Activated T-helper 2 cell treated with anti-CD3 and anti-CD28 coated beads, Interferon-gamma antibody, Interleukin-2, Interleukin-4, amounts not matched to agents 10 μg/mL and 5 μg/mL and 100 μg/mL, durations not matched to agents 14 hours and 24 hours and 36 hours (primary cell): ENCODE measurements around the gene NANS. TPM values are rescaled to one million over a fixed set of nuclear protein-coding genes. Genes with fewer than 3 reads are reported as not detected.
A peak's percentile ranks its signal among the peaks of the same experiment; 100 is the strongest.
"Not testable (repeated sequence)": the region's sequence is repeated elsewhere in the genome, so short reads cannot be mapped to it uniquely, and the experiment has no call there.

Experiments used
- DNase-seq: peaks from one replicate; pipeline ENCODE4 v3.0.0; 2021; ENCODE audit warnings: low spot score
- H3K27ac Mint-ChIP-seq: one replicate; pipeline ENCODE4 v1.8.0; 2021; ENCODE audit warnings: mixed read lengths
- H3K27me3 Mint-ChIP-seq: one replicate; pipeline ENCODE4 v1.8.0; 2021; ENCODE audit warnings: low read depth, mixed read lengths
- H3K36me3 Mint-ChIP-seq: one replicate; pipeline ENCODE4 v1.8.0; 2021; ENCODE audit warnings: low read depth, mixed read lengths
- H3K4me1 Mint-ChIP-seq: one replicate; pipeline ENCODE4 v1.8.0; 2021; ENCODE audit warnings: low read depth, mixed read lengths
- H3K4me3 Mint-ChIP-seq: one replicate; pipeline ENCODE4 v1.8.0; 2021; ENCODE audit warnings: low read depth, mild to moderate bottlenecking, moderate library complexity, mixed read lengths
- H3K9me3 Mint-ChIP-seq: one replicate; pipeline ENCODE4 v1.8.0; 2021; ENCODE audit warnings: mixed read lengths
- intact Hi-C: fragments of 100-400 bp; cut with micrococcal nuclease; formaldehyde crosslinking; loops from one replicate; pipeline ENCODE4 v1.15.1; 2023
- total RNA-seq: library from RNA; stranded (reverse); gene quantifications from 2 replicates; pipeline ENCODE4 v1.2.3, GENCODE V29; 2022

Gene NANS
- total RNA-seq, 1 donor from 2014 or later = 63.4 TPM

- Mint-ChIP-seq H3K4me3 (no peak overlapping the region), H3K36me3 (peaks cover 35% of the 10 kb centered on the region), H3K27ac (peak overlapping the region; percentile 8), H3K9me3 (no peaks in the 10 kb centered on the region), H3K27me3 (no peaks in the 10 kb centered on the region), H3K4me1 (peaks cover 2% of the 10 kb centered on the region)
- DNase-seq = no peak
- intact Hi-C loops = no loop called here
Observed at GRCh38 chr9:98069551-98069950, 13.0 kb downstream of the NANS start.

DNA sequence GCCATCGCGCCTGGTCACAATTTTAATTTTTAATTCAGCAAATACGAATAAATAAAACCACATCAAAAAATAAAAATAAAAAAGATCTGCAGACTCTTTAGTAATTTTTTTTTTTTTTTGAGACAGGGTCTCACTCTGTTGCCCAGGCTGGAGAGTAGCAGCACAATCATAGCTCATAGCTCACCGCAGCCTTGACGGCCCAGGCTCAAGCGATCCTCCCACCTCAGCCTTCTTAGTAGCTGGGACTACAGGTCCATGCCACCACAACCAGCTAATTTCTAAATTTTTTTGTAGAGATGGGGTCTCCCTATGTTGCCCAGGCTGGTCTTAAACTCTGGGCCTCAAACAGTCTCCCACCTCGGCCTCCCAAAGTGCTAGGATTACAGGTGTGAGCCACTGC is 14.2 kb downstream of the NANS start:
- no peak overlapping the region for H3K27ac Mint-ChIP-seq
- peaks cover 13% of the 10 kb centered on the region for H3K4me1 Mint-ChIP-seq
- H3K27me3 Mint-ChIP-seq = no peaks in the 10 kb centered on the region
- intact Hi-C loops = no loop called here
- H3K9me3 Mint-ChIP-seq = no peaks in the 10 kb centered on the region
- H3K4me3 Mint-ChIP-seq = no peak overlapping the region
- H3K36me3 Mint-ChIP-seq = peaks cover 32% of the 10 kb centered on the region
- no peak for DNase-seq

DNA sequence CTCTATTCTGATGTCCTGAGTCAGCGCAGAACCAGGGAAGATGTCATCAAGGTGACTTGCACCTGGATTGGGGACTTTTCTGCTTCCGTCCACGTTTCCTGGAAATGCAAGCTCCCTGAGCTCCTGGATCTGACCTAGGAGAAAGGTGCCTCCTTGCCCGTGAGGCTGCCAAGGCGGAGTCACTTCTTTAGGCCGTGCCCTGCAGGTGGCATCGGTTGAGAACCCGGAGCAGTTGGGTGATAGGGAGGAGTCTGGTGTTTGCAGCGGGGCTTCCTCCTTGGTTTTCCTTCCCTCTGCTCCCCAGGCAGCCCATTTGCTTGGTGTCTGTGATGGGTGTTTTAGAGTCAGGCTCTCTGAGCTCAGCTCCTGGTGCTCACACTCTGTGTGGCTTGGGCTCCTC is 15.2 kb downstream of the NANS start:
- Mint-ChIP-seq H3K4me3 (no peak overlapping the region), H3K9me3 (no peaks in the 10 kb centered on the region), H3K27me3 (no peaks in the 10 kb centered on the region), H3K36me3 (peaks cover 25% of the 10 kb centered on the region), H3K27ac (no peak overlapping the region), H3K4me1 (peaks cover 18% of the 10 kb centered on the region)
- no peak for DNase-seq
- intact Hi-C loops = no loop called here

GRCh38 chr9:98074115-98074990 is 17.8 kb downstream of the NANS start:
- H3K4me1 Mint-ChIP-seq = peaks cover 18% of the 10 kb centered on the region
- peak overlapping the region; percentile 84 for H3K27ac Mint-ChIP-seq
- H3K27me3 Mint-ChIP-seq = no peaks in the 10 kb centered on the region
- peaks cover 36% of the 10 kb centered on the region for H3K36me3 Mint-ChIP-seq
- intact Hi-C loops = loop anchor here (1.0 to 2.0 kb wide), 3 partner anchors 28 to 189 kb away; partner anchors contain the start of gene TRIM14
- DNase-seq = peak; percentile 49
- no peak overlapping the region for H3K4me3 Mint-ChIP-seq
- no peaks in the 10 kb centered on the region for H3K9me3 Mint-ChIP-seq

DNA sequence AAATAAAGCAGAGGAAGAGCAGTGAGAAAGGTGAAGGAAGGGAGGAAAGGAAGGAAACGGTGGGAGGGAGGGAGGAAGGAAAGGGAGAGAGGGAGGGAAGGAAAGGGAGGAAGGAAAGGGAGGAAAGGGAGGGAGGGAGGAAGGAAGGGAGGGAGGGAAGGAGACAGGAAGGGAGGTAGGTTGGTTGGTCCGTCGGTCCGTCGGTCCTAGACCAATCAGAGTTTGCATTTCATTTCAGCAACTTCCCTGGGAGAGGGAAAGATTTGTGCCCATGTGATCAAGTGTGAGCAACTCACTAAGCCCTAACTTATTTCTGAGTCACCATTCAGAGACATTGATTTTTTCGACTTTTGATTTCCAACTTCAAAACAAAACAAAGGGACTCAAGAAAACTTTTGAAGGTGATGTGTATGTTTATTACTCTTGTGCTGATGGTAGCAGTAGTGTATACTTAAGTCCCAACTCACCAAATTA is 18.8 kb downstream of the NANS start:
- H3K36me3 Mint-ChIP-seq = peaks cover 41% of the 10 kb centered on the region
- H3K9me3 Mint-ChIP-seq = no peaks in the 10 kb centered on the region
- no peak for DNase-seq
- H3K27ac Mint-ChIP-seq = peak overlapping the region; percentile 84
- peaks cover 21% of the 10 kb centered on the region for H3K4me1 Mint-ChIP-seq
- intact Hi-C loops = loop anchor here (1.0 to 2.0 kb wide), 3 partner anchors 27 to 117 kb away; partner anchors contain the start of genes CORO2A and TRIM14
- no peaks in the 10 kb centered on the region for H3K27me3 Mint-ChIP-seq
- peak overlapping the region; percentile 6 for H3K4me3 Mint-ChIP-seq

- DNase-seq, H3K9me3 Mint-ChIP-seq, H3K27me3 Mint-ChIP-seq, H3K4me3 Mint-ChIP-seq, intact Hi-C loops: not testable (repeated sequence)
- peaks cover 27% of the 10 kb centered on the region for H3K4me1 Mint-ChIP-seq
- H3K36me3 Mint-ChIP-seq = peaks cover 47% of the 10 kb centered on the region
- peak overlapping the region; percentile 84 for H3K27ac Mint-ChIP-seq
Observed at GRCh38 chr9:98076514-98076890, 20.0 kb downstream of the NANS start.

DNA sequence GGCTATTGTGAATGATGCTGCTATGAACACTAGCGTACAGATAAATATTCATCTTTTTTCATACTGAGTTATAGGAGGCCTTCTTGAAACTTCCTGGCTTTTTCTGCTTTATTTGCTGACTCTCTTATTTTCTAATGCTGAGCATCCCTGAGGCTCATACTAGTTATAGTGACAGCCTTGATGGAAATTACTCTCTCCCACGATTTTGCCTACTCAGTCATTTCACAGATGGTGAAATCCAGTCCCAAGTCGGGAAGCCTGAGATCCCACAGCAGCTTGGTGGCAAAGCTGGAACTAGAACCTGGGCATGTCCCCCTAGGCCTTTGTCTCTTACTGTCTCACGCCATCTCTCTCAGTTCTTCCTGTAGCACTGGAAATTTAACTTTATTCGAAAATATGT is 22.4 kb downstream of the NANS start:
- Mint-ChIP-seq H3K9me3 (no peaks in the 10 kb centered on the region), H3K4me3 (no peak overlapping the region), H3K27me3 (no peaks in the 10 kb centered on the region), H3K27ac (peak overlapping the region; percentile 33), H3K4me1 (peaks cover 36% of the 10 kb centered on the region), H3K36me3 (peaks cover 71% of the 10 kb centered on the region)
- no peak for DNase-seq
- intact Hi-C loops = no loop called here

DNA sequence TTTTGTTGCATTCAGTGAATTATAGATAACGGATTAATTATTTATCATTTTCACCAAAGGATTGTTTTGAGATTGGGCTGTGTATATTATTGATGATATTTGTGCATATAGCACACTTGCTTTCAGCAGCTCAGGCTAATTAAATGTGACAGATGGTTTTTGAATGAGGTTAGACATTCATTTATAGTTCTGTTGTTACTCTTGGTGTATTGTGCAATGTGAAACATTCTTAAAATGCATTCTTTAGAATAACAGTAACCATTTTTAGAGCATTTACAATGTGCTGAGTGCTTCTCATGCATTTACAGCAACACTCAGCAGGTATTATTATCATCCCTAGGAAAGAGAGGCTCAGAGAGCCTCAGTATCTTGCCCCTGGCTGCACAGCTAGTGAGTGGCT is 23.8 kb downstream of the NANS start:
- no peak for DNase-seq
- Mint-ChIP-seq H3K9me3 (no peaks in the 10 kb centered on the region), H3K36me3 (peaks cover 85% of the 10 kb centered on the region), H3K27me3 (no peaks in the 10 kb centered on the region), H3K27ac (peak overlapping the region; percentile 77), H3K4me1 (peaks cover 26% of the 10 kb centered on the region), H3K4me3 (no peak overlapping the region)
- intact Hi-C loops = no loop called here

DNA sequence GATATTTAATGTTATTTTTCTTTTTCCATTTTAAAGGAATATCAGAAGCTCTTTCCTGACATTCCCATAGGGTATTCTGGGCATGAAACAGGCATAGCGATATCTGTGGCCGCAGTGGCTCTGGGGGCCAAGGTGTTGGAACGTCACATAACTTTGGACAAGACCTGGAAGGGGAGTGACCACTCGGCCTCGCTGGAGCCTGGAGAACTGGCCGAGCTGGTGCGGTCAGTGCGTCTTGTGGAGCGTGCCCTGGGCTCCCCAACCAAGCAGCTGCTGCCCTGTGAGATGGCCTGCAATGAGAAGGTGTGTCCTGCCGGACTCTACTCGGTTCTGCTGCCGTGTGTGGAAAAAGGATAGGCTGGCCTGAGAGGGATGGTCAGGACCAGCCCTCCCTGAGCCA is 24.2 kb downstream of the NANS start:
- Mint-ChIP-seq H3K36me3 (peaks cover 85% of the 10 kb centered on the region), H3K27me3 (no peaks in the 10 kb centered on the region), H3K9me3 (no peaks in the 10 kb centered on the region), H3K27ac (peak overlapping the region; percentile 77), H3K4me3 (no peak overlapping the region), H3K4me1 (peaks cover 21% of the 10 kb centered on the region)
- intact Hi-C loops = no loop called here
- no peak for DNase-seq

- intact Hi-C loops = no loop called here
- DNase-seq = no peak
- H3K36me3 Mint-ChIP-seq = peaks cover 92% of the 10 kb centered on the region
- peaks cover 20% of the 10 kb centered on the region for H3K4me1 Mint-ChIP-seq
- no peak overlapping the region for H3K4me3 Mint-ChIP-seq
- H3K9me3 Mint-ChIP-seq = no peaks in the 10 kb centered on the region
- H3K27ac Mint-ChIP-seq = peak overlapping the region; percentile 77
- H3K27me3 Mint-ChIP-seq = no peaks in the 10 kb centered on the region
Observed at GRCh38 chr9:98081477-98082219, 25.1 kb downstream of the NANS start.

DNA sequence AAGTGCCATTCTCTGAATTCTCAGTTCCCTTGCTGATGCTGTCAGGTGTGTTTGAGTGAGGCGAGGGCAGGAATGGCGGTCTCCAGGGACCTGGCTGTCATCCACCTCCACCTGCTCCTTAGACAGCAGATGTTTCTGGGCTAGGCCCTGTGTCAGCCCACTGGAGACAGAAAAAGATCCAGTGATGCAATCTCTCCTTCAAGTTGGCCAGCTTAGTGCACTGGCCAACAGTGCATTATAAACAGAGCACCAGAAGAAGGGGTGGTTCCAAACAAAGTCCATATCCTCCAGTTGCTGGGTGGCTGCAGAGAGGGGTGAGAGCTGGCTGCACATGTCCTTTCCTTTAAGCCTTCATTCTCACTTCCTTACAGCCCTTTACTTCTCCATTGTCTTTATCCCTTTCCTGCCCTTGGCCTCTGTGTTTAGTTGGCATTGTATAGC is 26.5 kb downstream of the NANS start:
- Mint-ChIP-seq H3K27ac (peak overlapping the region; percentile 44), H3K27me3 (no peaks in the 10 kb centered on the region), H3K4me1 (peaks cover 23% of the 10 kb centered on the region), H3K4me3 (no peak overlapping the region), H3K36me3 (peaks cover 88% of the 10 kb centered on the region), H3K9me3 (no peaks in the 10 kb centered on the region)
- intact Hi-C loops = no loop called here
- DNase-seq = no peak

GRCh38 chr9:98083566-98084183 is 27.1 kb downstream of the NANS start:
- DNase-seq = no peak
- no peaks in the 10 kb centered on the region for H3K27me3 Mint-ChIP-seq
- no peaks in the 10 kb centered on the region for H3K9me3 Mint-ChIP-seq
- intact Hi-C loops = no loop called here
- peaks cover 24% of the 10 kb centered on the region for H3K4me1 Mint-ChIP-seq
- peak overlapping the region; percentile 4 for H3K27ac Mint-ChIP-seq
- peaks cover 88% of the 10 kb centered on the region for H3K36me3 Mint-ChIP-seq
- H3K4me3 Mint-ChIP-seq = no peak overlapping the region
